ENCODE results near the gene TCP11L1.

- no peak for TF ChIP-seq CTCF (conservative IDR thresholded peaks at IDR 0.05 in 1 of 2, IDR thresholded peaks at IDR 0.05 in 1 of 2; ENCODE audit: low read depth in 1 of 2, low read length in 2 of 2)
- TF ChIP-seq EZH2 (IDR thresholded peaks at IDR 0.05; ENCODE audit: low read length, missing control alignments) = no peak
Measured at GRCh38 chr11:33021501-33021900, 17.9 kb upstream of the TCP11L1 start.
